CD14-positive monocyte (primary cell): Measurements from ENCODE around the gene NAA11. TPM values are rescaled to one million over a fixed set of nuclear protein-coding genes. Genes with fewer than 3 reads are reported as not detected.

Source experiments
- DNase-seq, 3 donors: peaks; one replicate each; pipeline ENCODE4 v3.0.0-alpha.2; 2011 to 2022
- H2AFZ ChIP-seq: 2 replicates; pipeline ENCODE4 v1.6.0; 2012; ENCODE audit warnings: mild to moderate bottlenecking, low read depth, low read length, inconsistent platforms; ENCODE audit not compliant: insufficient read depth, poor library complexity, severe bottlenecking
- H3K27ac ChIP-seq, 2 donors: 1 replicate in 1 of 2; 2 replicates in 1 of 2; pipeline ENCODE4 v1.5.1; 2012 to 2013; ENCODE audit warnings: low read length in 2 of 2, control low read depth in 1 of 2, inconsistent platforms in 1 of 2, low read depth in 1 of 2, mild to moderate bottlenecking in 1 of 2
- H3K27me3 ChIP-seq, 2 donors: one replicate each; pipeline versions ENCODE4 v1.6.0 to v1.6.1; 2011 to 2013; ENCODE audit warnings: low read length in 2 of 2; ENCODE audit not compliant: control insufficient read depth in 2 of 2, insufficient read depth in 2 of 2
- H3K36me3 ChIP-seq, 2 donors: replicated peaks in 1 of 2; 1 replicate in 1 of 2; 2 replicates in 1 of 2; pipeline versions ENCODE4 v1.5.1 to v1.6.1; 2012 to 2013; ENCODE audit warnings: low read length in 2 of 2, control low read depth in 1 of 2, inconsistent platforms in 1 of 2, mild to moderate bottlenecking in 1 of 2; ENCODE audit not compliant: insufficient read depth in 2 of 2, control insufficient read depth in 1 of 2
- H3K4me1 ChIP-seq, 2 donors: 1 replicate in 1 of 2; 2 replicates in 1 of 2; pipeline versions ENCODE4 v1.5.1 to v1.6.1; 2012 to 2013; ENCODE audit warnings: low read length in 2 of 2, control low read depth in 1 of 2, inconsistent platforms in 1 of 2, mild to moderate bottlenecking in 1 of 2, moderate library complexity in 1 of 2; ENCODE audit not compliant: insufficient read depth in 2 of 2, control insufficient read depth in 1 of 2
- H3K4me2 ChIP-seq: replicated peaks from 2 replicates; pipeline ENCODE3; 2012; ENCODE audit warnings: low read length, moderate library complexity, mild to moderate bottlenecking; ENCODE audit not compliant: poor library complexity, severe bottlenecking; ENCODE audit errors: extremely low read depth
- H3K4me3 ChIP-seq, 3 experiments: fragments of 200-600 bp in 1 of 3; sonication (generic) in 1 of 3; replicated peaks in 1 of 3; 1 replicate in 2 of 3; 2 replicates in 1 of 3; pipeline ENCODE4 v1.5.1; 2011 to 2013; ENCODE audit warnings: low read length in 3 of 3, mild to moderate bottlenecking in 3 of 3, control low read depth in 2 of 3, low read depth in 2 of 3, inconsistent platforms in 1 of 3, moderate library complexity in 1 of 3
- H3K79me2 ChIP-seq: 2 replicates; pipeline ENCODE4 v1.6.0; 2012; ENCODE audit warnings: mild to moderate bottlenecking, control low read depth, inconsistent platforms, low read length, moderate library complexity; ENCODE audit not compliant: insufficient read depth
- H3K9ac ChIP-seq: 2 replicates; pipeline ENCODE4 v1.6.0; 2017; ENCODE audit warnings: low read length, mild to moderate bottlenecking; ENCODE audit not compliant: insufficient read depth, poor library complexity, severe bottlenecking
- H3K9me3 ChIP-seq, 2 donors: replicated peaks in 1 of 2; 1 replicate in 1 of 2; 2 replicates in 1 of 2; pipeline versions ENCODE4 v1.5.1 to v1.6.1; 2012 to 2013; ENCODE audit warnings: low read length in 2 of 2, control low read depth in 1 of 2; ENCODE audit not compliant: control insufficient read depth in 1 of 2, insufficient read depth in 1 of 2
- H4K20me1 ChIP-seq: 2 replicates; pipeline ENCODE4 v1.6.0; 2012; ENCODE audit warnings: mild to moderate bottlenecking, low read length, control low read depth, moderate library complexity; ENCODE audit not compliant: insufficient read depth
- H3K27ac Mint-ChIP-seq, 7 donors: one replicate each; pipeline ENCODE4 v1.8.0; 2020; ENCODE audit warnings: mild to moderate bottlenecking in 7 of 7, mixed read lengths in 7 of 7, moderate library complexity in 6 of 7, inconsistent platforms in 2 of 7
- H3K27me3 Mint-ChIP-seq, 3 donors: one replicate each; pipeline ENCODE4 v1.8.0; 2021 to 2022; ENCODE audit warnings: low read depth in 3 of 3, mild to moderate bottlenecking in 3 of 3, mixed read lengths in 3 of 3, moderate library complexity in 3 of 3, inconsistent platforms in 1 of 3
- H3K36me3 Mint-ChIP-seq, 2 donors: one replicate each; pipeline ENCODE4 v1.8.0; 2020; ENCODE audit warnings: mixed read lengths in 2 of 2, inconsistent platforms in 1 of 2, mild to moderate bottlenecking in 1 of 2
- H3K4me1 Mint-ChIP-seq: one replicate; pipeline ENCODE4 v1.8.0; 2020; ENCODE audit warnings: mild to moderate bottlenecking, mixed read lengths
- H3K4me3 Mint-ChIP-seq, 2 donors: one replicate each; pipeline ENCODE4 v1.8.0; 2020; ENCODE audit warnings: mild to moderate bottlenecking in 2 of 2, mixed read lengths in 2 of 2, moderate library complexity in 1 of 2
- H3K9me3 Mint-ChIP-seq, 7 donors: one replicate each; pipeline ENCODE4 v1.8.0; 2020 to 2022; ENCODE audit warnings: mixed read lengths in 7 of 7, mild to moderate bottlenecking in 6 of 7, moderate library complexity in 6 of 7, inconsistent platforms in 2 of 7
- WGBS: methylation state at CpG from one replicate; pipeline ENCODE4 v1.1.5; 2013; ENCODE audit warnings: missing lambda C conversion rate; ENCODE audit not compliant: insufficient coverage; 5-methylcytosine and 5-hydroxymethylcytosine counted together
- intact Hi-C, 2 donors: fragments of 100-400 bp; cut with micrococcal nuclease; formaldehyde crosslinking; loops; one replicate each; pipeline versions ENCODE4 v1.15.0 to v1.15.1; 2023
- polyA plus RNA-seq, 3 donors: library from polyadenylated mRNA; depleted of rRNA in 1 of 3; unstranded in 2 of 3; stranded (reverse) in 1 of 3; fragments of 300-500 nt in 2 of 3; fragments of >200 nt in 1 of 3; fragmentation: Illumina TruSeq in 2 of 3; gene quantifications; 1 replicate in 2 of 3; 2 replicates in 1 of 3; pipeline ENCODE4 v1.2.3, GENCODE V29; 2012 to 2021
- TF ChIP-seq, protein P1 (sequence below): fragments of 200-600 bp; IDR thresholded peaks from one replicate; pipeline ENCODE4 v1.8.0; 2022; ENCODE audit warnings: antibody characterized with exemption, mild to moderate bottlenecking

Gene NAA11
- polyA plus RNA-seq, 3 donors: not detected

DNA sequence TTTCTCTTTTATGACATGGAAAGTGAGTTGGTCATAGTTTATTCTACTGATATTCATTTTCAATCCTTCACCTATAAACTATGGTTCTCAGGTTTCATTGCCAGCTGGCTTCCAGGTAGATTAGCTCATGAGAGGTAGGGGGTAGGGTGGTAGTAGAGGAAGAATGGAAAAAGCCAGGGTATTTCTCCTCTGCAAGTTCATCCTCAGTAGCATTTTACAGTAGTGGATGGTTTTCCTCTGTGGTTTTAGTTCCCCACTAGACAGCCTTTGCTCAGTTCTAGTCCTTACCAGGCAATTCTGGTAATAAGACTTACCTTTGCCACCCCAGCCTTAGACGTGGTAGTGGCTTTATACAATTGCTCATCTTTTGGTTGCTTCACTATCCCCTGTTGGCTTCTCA lies 8.9 kb upstream of the NAA11 start:
- Mint-ChIP-seq H3K36me3 (no peaks in the 10 kb centered on the region), H3K27ac (no peak overlapping the region), H3K4me3 (no peak overlapping the region), H3K4me1 (peaks cover 10% of the 10 kb centered on the region), H3K9me3 (peaks cover 0 to 4% (median 2%) of the 10 kb centered on the region in 7 donors), H3K27me3 (peaks cover 0 to 2% (median 1%) of the 10 kb centered on the region in 3 donors)
- no peaks in the 10 kb centered on the region for H3K9me3 ChIP-seq
- H3K27me3 ChIP-seq: no peaks in the 10 kb centered on the region
- intact Hi-C loops: no loop called here
- TF ChIP-seq, protein P1, sequence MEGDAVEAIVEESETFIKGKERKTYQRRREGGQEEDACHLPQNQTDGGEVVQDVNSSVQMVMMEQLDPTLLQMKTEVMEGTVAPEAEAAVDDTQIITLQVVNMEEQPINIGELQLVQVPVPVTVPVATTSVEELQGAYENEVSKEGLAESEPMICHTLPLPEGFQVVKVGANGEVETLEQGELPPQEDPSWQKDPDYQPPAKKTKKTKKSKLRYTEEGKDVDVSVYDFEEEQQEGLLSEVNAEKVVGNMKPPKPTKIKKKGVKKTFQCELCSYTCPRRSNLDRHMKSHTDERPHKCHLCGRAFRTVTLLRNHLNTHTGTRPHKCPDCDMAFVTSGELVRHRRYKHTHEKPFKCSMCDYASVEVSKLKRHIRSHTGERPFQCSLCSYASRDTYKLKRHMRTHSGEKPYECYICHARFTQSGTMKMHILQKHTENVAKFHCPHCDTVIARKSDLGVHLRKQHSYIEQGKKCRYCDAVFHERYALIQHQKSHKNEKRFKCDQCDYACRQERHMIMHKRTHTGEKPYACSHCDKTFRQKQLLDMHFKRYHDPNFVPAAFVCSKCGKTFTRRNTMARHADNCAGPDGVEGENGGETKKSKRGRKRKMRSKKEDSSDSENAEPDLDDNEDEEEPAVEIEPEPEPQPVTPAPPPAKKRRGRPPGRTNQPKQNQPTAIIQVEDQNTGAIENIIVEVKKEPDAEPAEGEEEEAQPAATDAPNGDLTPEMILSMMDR: no peak
- H3K27ac ChIP-seq: no peak overlapping the region
- no peaks in the 10 kb centered on the region for H3K79me2 ChIP-seq
- WGBS: no CpG with 5 or more reads among the region's 1 CpG
- no peak overlapping the region for H3K4me3 ChIP-seq
- H3K36me3 ChIP-seq: no peaks in the 10 kb centered on the region
- DNase-seq: no peak
- H3K9ac ChIP-seq: no peak overlapping the region
- no peaks in the 10 kb centered on the region for H3K4me1 ChIP-seq
- H3K4me2 ChIP-seq: no peak overlapping the region
- H2AFZ ChIP-seq: no peak overlapping the region
- no peaks in the 10 kb centered on the region for H4K20me1 ChIP-seq

DNA sequence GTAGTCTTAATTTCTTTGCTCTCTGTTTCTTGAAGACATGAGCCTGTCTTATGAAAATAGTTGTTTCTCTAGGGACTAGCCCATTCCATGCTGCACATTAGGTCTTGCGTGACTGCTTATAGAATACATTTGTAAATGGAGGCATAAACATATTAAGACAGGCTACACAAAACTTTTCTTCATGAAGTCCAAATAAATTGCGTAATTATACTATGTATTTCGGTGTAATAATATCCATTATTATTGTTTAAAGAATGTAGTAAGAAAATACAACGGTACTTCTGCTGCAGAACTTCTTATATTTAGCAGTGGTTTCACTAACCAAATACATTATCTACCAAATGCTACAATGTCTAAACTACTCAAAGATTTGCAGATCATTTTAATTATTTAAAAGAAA lies 8.5 kb upstream of the NAA11 start:
- Histone ChIP-seq H2AFZ (no peak overlapping the region), H3K27ac (no peak overlapping the region), H3K9me3 (no peaks in the 10 kb centered on the region), H3K27me3 (no peaks in the 10 kb centered on the region), H3K4me1 (no peaks in the 10 kb centered on the region), H3K79me2 (no peaks in the 10 kb centered on the region), H3K36me3 (no peaks in the 10 kb centered on the region), H3K4me2 (no peak overlapping the region), H3K4me3 (no peak overlapping the region), H4K20me1 (no peaks in the 10 kb centered on the region), H3K9ac (no peak overlapping the region)
- TF ChIP-seq, protein P1: no peak
- DNase-seq: no peak
- no peak overlapping the region for H3K27ac Mint-ChIP-seq
- peaks cover 0 to 2% (median 1%) of the 10 kb centered on the region in 3 donors for H3K27me3 Mint-ChIP-seq
- no CpG with 5 or more reads among the region's 4 CpGs for WGBS
- intact Hi-C loops: no loop called here
- peaks cover 0 to 5% (median 2%) of the 10 kb centered on the region in 7 donors for H3K9me3 Mint-ChIP-seq
- no peaks in the 10 kb centered on the region for H3K36me3 Mint-ChIP-seq
- peaks cover 10% of the 10 kb centered on the region for H3K4me1 Mint-ChIP-seq
- H3K4me3 Mint-ChIP-seq: no peak overlapping the region
